Uterus (tissue), 4 donors: ENCODE measurements around the gene DCC. TPM values are rescaled to one million over a fixed set of nuclear protein-coding genes. Genes with fewer than 3 reads are reported as not detected.

Experiments used
- DNase-seq, 2 donors: peaks; one replicate each; pipeline ENCODE4 v3.0.0-alpha.2; 2019 to 2020
- H3K27ac ChIP-seq, 2 donors: fragments of 200-600 bp; sonication (generic); 1 replicate in 1 of 2; 2 replicates in 1 of 2; pipeline ENCODE4 v1.5.1; 2016 to 2018
- H3K27me3 ChIP-seq, 2 donors: fragments of 200-600 bp; sonication (generic); one replicate each; pipeline ENCODE4 v1.5.1; 2018 to 2019; ENCODE audit warnings: control low read depth in 1 of 2
- H3K36me3 ChIP-seq, 2 donors: fragments of 200-600 bp; sonication (generic); one replicate each; pipeline ENCODE4 v1.5.1; 2019; ENCODE audit warnings: control low read depth in 1 of 2
- H3K4me1 ChIP-seq, 2 donors: fragments of 200-600 bp; sonication (generic); one replicate each; pipeline ENCODE4 v1.5.1; 2018 to 2019; ENCODE audit warnings: control low read depth in 1 of 2
- H3K4me3 ChIP-seq, 2 donors: fragments of 200-600 bp; sonication (generic); 1 replicate in 1 of 2; 2 replicates in 1 of 2; pipeline ENCODE4 v1.5.1; 2018 to 2019; ENCODE audit warnings: mild to moderate bottlenecking in 1 of 2
- H3K9me3 ChIP-seq, 2 donors: fragments of 200-600 bp; sonication (generic); one replicate each; pipeline ENCODE4 v1.5.1; 2019; ENCODE audit warnings: control low read depth in 1 of 2
- CTCF ChIP-seq, 4 experiments: fragments of 200-600 bp in 2 of 4; fragments of 450-650 bp in 2 of 4; sonication (generic) in 2 of 4; IDR thresholded peaks; one replicate each; pipeline ENCODE4 v1.5.1; 2016 to 2019; ENCODE audit warnings: antibody characterized with exemption in 4 of 4, mild to moderate bottlenecking in 2 of 4, moderate library complexity in 1 of 4
- POLR2A ChIP-seq, 2 donors: fragments of 450-650 bp; IDR thresholded peaks; one replicate each; pipeline ENCODE4 v1.6.1; 2016; ENCODE audit warnings: antibody characterized with exemption in 2 of 2, mild to moderate bottlenecking in 1 of 2, moderate library complexity in 1 of 2
- intact Hi-C: fragments of 100-400 bp; cut with DNase I; formaldehyde crosslinking; loops from one replicate; pipeline ENCODE4 v1.15.1; 2023; ENCODE audit warnings: low total_unique reads
- total RNA-seq, 4 donors: library from RNA; depleted of rRNA in 3 of 4; stranded (reverse); fragments of >200 nt in 3 of 4; gene quantifications; one replicate each; pipeline versions ENCODE4 v1.1.0 to v1.2.4, GENCODE V29; 2014 to 2023
- donor health status: DM: yes; HTN: yes; CAD: no.

The DCC gene
- total RNA-seq, 4 donors from 2014 or later = 0.40 to 3.2 TPM; not detected in 2

DNA sequence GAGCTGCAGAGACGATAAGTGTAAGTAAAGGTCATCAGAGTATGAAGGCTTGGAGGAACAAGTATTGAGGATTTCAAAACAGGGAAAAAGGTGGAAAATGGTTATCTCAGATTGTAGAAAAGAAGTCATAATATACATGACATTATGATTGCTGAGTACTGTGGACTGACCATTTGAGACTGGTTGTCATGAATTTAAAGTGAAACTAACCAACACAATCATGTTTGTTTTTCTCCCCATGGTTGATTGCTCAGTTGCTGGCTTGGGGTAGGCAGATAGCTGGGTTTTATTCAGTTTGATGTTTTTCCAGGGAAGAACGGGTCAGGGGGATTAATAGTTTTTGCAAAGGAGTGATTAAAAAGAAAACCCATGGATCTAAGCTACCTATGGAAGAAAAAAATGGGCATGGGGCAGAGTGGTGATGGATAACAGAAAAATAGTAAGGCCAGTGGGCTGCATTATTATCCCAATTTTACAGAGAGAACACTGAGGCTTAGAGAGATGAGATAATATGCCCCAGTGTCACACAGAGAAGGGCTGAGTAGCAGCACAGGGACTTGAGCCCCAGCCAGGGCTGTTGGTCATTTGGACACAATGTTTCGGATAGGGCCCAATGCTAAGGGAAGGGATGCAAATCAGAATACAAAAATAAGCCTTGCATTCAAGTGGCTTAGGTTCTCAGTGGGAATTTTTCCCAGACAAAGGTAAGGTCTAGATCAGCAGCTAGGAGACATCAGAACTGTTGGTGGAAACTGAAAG, 885.7 kb downstream of the DCC start:
- intact Hi-C loops = no loop called here
- no peak for DNase-seq

GRCh38 chr18:53234610-53235009, 894.6 kb downstream of the DCC start:
- Histone ChIP-seq H3K36me3 (no peaks in the 10 kb centered on the region), H3K27ac (no peak overlapping the region), H3K27me3 (no peaks in the 10 kb centered on the region), H3K9me3 (no peaks in the 10 kb centered on the region), H3K4me3 (no peak overlapping the region), H3K4me1 (no peaks in the 10 kb centered on the region)
- TF ChIP-seq CTCF (IDR thresholded peaks at IDR 0.05) = no peak
- no peak for TF ChIP-seq POLR2A (IDR thresholded peaks at IDR 0.05)
- intact Hi-C loops = no loop called here
- DNase-seq = no peak

More for the DNA sequence above, 885.7 kb downstream of the DCC start:
- no peaks in the 10 kb centered on the region for H3K36me3 ChIP-seq
- no peak overlapping the region for H3K4me3 ChIP-seq
- no peaks in the 10 kb centered on the region for H3K4me1 ChIP-seq
- H3K9me3 ChIP-seq = no peaks in the 10 kb centered on the region
- TF ChIP-seq CTCF (IDR thresholded peaks at IDR 0.05) = no peak
- TF ChIP-seq POLR2A (IDR thresholded peaks at IDR 0.05) = no peak
- H3K27ac ChIP-seq = no peak overlapping the region
- no peaks in the 10 kb centered on the region for H3K27me3 ChIP-seq

GRCh38 chr18:53241161-53241560, 901.2 kb downstream of the DCC start:
- no peaks in the 10 kb centered on the region for H3K36me3 ChIP-seq
- H3K27ac ChIP-seq = no peak overlapping the region
- no peaks in the 10 kb centered on the region for H3K27me3 ChIP-seq
- no peak for DNase-seq
- no peak overlapping the region for H3K4me3 ChIP-seq
- H3K4me1 ChIP-seq = no peaks in the 10 kb centered on the region
- TF ChIP-seq POLR2A (IDR thresholded peaks at IDR 0.05) (no peak), CTCF (IDR thresholded peaks at IDR 0.05) (no peak)
- no peaks in the 10 kb centered on the region for H3K9me3 ChIP-seq
- intact Hi-C loops = no loop called here

GRCh38 chr18:53253789-53254188, 913.8 kb downstream of the DCC start:
- Histone ChIP-seq H3K4me3 (no peak overlapping the region), H3K4me1 (no peaks in the 10 kb centered on the region), H3K27me3 (no peaks in the 10 kb centered on the region), H3K36me3 (no peaks in the 10 kb centered on the region), H3K27ac (no peak overlapping the region), H3K9me3 (no peaks in the 10 kb centered on the region)
- DNase-seq = no peak
- no peak for TF ChIP-seq POLR2A (IDR thresholded peaks at IDR 0.05)
- no peak for TF ChIP-seq CTCF (IDR thresholded peaks at IDR 0.05)
- intact Hi-C loops = no loop called here

DNA sequence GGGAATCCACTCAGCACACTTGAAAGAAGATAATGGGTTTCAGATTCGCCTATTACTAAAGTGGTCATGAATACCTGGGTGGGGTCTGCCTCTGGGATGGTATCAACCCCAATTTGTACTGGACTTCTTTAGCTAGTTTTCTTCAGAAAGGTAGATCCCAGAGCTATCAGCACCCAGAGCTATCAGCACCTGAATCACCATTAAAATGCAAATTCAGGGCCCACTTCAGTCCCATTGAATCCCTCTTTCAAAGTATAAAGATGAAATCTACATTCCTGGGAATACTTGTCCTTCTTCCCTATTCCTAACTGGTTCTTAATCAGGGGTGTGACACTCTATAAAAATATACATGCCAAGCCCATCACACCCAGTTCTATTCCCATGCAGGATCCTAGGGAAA, 914.3 kb downstream of the DCC start:
- Histone ChIP-seq H3K4me1 (no peaks in the 10 kb centered on the region), H3K36me3 (no peaks in the 10 kb centered on the region), H3K4me3 (no peak overlapping the region), H3K27me3 (no peaks in the 10 kb centered on the region), H3K9me3 (no peaks in the 10 kb centered on the region), H3K27ac (no peak overlapping the region)
- intact Hi-C loops = no loop called here
- DNase-seq = no peak
- no peak for TF ChIP-seq CTCF (IDR thresholded peaks at IDR 0.05)
- no peak for TF ChIP-seq POLR2A (IDR thresholded peaks at IDR 0.05)
